Stimulated activated CD4-positive, alpha-beta T cell treated with anti-CD3 and anti-CD28 coated beads, Interleukin-4, amount 100 ng/mL, for 4 hours (primary cell): ENCODE measurements around the gene HOXD12.
A peak's percentile ranks its signal among the peaks of the same experiment; 100 is the strongest.

Experiments used
- DNase-seq, 2 experiments: peaks; one replicate each; pipeline ENCODE4 v3.0.0-alpha.2; 2020

Gene HOXD12

DNA sequence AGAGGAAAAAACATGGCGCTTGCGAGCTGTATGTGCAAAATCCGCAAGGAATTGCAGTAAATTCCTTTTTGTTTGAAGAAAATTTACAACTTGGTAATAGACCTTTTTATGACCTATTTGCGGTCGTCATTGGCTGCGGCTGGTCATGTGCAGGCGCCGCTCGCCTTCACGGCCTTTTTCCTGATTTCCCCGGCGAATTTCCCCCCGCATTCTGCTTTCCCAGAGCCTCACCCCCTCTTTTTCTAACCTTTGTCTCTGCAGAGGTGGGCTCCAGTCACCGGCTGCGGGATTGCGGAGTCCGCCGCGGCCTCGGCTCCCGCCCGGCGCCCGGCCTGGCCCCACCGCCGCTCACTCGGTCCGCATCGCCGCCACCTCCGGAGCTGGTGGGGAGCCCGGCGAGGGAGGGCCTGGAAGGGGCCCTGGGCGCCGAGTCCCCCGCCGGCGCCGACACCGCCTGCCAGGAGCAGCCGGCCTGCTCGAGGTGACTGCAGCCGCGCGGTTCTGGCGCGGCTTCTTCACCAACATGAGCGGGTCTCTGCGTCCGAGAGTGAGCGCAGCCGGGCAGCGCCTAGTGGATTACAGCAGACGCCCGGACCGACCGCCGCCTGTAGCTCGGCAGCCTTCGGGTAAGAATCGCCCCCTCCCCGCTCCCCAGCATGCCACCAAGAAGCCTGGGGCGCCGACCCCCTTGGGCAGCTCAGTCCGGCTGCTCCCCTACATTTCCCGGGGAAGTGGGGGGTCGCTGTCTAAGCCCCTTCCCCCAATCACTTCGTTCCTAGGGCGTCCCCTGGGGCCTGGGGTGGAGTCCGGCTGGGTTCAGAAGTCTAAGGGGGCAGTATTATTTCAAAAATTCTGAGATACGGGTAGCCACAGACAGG, 37.0 kb downstream of the HOXD12 start:
- no peak for DNase-seq

GRCh38 chr2:176137252-176137580, 37.6 kb downstream of the HOXD12 start:
- DNase-seq: no peak

- no peak for DNase-seq
These were observed 38.3 kb downstream of the HOXD12 start for GRCh38 chr2:176137906-176138305.

GRCh38 chr2:176138526-176138922, 38.9 kb downstream of the HOXD12 start:
- no peak for DNase-seq

DNA sequence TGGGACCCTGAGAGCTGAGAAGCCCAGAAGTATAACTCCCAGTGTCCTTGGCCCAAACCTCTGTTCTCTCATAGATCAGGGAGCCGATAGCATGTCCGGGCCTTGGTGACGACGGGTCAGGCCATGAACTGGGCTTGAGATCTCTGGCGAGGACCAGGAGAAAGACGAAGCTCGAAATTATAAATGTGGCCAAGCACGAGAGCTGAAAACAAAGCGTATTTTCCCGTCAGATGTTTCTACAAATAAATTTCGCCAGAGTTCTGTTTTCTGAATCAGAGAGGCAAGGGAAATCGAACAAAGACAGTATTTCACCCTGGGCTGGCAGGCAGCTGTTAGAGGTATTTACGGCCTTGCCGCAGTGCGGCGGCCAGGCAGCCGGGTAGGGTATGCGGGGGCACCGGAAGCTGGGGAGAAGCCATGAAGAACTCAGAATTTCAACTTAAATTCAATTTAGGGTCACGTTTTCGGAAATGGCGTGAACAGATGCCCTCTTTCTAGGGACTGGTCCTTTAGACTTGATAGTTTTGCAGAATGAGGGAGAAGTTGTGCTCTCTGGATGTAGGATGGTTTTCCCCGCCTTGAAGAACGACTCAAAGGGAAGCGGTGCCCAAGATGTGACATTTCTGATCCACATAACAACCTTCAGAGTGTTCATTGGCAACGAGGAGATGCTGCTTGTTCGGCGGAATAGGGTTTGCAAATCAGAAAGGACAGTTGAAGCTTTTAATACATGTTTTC, 39.5 kb downstream of the HOXD12 start:
- DNase-seq: no peak

DNA sequence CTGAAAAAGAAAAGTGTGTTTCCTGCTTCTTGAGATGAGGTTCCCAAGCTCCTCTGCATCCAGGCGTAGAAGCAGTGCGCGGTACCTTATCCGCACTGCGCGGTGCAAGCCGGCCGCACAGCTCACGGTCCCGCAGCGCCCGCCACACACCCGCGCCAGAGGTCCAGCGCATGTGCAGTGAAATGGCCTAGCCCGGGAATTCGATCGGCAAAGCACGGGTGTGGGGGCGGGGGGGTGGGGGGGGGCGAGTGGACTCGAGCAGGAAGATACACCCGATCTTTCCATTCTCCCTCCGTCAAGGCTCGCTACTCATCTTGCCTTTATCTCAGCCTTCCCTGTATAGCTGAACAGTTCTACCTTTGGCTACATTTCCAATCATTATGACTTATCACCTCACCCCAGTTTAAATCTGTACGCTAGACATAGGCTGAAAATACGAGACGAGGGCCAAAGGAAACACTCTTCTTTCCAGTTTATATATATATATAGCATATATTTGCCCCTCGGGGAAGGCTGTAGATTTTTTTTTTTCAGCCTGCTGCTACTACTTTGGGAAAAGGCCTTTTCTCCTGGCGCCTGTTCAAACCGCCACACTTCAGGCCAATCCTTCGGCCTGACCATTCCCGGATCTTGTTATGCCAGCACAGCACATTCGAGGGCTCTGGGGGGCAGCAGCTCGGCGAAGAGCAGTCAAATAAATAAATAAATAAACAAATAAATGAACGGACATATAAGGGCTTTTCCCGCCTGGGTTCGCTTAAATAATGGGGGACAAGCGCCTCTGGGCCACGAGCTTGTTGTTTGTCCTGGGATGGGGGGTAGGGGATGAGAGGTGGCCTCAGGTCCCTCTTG, 40.3 kb downstream of the HOXD12 start:
- no peak for DNase-seq

GRCh38 chr2:176140513-176141317, 41.1 kb downstream of the HOXD12 start:
- peak; percentile 38 to 62 for DNase-seq

GRCh38 chr2:176142281-176142680, 42.7 kb downstream of the HOXD12 start:
- no peak for DNase-seq

- no peak for DNase-seq
These were observed 45.7 kb downstream of the HOXD12 start for GRCh38 chr2:176145085-176145969.

DNA sequence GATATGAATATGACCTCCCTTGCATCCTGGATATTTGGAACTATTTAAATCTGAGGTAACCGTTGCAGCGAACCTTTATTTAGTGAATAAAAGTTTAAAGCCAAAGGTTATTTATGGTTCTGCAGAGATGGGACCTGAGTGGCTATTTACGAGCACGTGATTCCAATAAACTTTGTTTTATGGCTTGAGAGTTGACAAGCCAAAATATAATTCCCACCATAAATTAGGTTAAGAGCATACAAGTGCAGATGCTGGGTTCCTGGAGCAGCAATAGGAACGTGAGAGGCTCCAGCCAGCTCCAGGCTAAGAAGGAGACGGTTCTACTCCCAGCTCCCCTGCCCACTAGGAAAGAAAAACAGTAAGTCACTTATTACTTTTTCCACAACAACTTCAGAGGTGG, 46.5 kb downstream of the HOXD12 start:
- DNase-seq: no peak

- no peak for DNase-seq
These were observed 47.0 kb downstream of the HOXD12 start for GRCh38 chr2:176146645-176147044.

DNA sequence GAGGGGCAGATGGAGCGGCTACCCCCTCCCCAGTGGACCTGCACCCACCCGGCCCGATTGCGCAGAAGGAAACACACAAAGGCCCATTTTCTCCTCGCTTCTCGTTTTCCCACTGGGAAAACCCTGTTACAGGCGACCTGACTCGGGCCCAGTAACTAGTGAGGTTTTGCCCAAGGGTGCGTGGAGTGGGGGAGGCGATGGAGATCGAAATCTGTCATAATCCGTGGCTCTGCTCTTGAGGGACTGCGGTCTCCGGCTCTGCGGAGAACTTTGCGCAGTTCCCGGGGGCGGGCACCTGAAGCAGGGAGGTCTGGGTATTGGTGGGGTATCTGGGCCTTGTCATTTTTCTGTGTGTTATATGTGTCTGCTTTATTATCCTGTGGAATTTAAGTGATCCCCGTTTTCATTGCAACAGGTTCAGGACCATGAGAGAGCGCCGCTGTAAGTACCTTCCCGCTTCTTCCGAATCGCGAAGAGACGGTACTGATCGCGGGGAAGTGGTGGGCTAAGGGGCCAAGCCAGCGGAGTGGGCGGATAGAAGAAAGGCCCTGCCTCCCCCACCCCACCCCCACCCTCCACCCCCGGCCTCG, 47.7 kb downstream of the HOXD12 start:
- DNase-seq: no peak

- DNase-seq: no peak
These were observed 48.4 kb downstream of the HOXD12 start for GRCh38 chr2:176147800-176148496.

DNA sequence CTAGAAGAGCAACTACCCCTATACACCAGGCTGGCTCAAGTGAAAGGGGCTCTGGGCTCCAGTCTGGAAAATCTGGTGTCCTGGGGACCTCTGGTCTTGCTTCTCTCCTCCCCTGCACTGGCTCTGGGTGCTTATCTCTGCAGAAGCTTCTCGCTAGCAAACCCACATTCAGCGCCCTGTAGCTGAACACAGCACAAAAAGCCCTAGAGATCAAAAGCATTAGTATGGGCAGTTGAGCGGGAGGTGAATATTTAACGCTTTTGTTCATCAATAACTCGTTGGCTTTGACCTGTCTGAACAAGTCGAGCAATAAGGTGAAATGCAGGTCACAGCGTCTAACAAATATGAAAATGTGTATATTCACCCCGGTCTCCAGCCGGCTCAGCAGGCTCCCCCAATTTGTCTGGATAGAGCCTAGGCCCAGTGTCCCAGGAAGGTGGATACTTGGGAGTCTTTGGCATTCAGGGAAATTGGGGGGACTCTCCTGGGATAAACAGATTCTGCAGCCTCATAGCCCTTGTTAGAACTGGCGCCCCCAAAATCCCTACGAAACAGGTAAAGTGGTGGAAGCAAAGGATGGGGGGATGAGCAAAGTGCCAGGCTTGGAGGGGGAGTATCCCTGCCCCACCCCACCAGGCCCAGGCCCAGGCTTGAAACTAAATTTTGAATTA, 49.3 kb downstream of the HOXD12 start:
- no peak for DNase-seq

GRCh38 chr2:176149481-176149938, 49.9 kb downstream of the HOXD12 start:
- DNase-seq: no peak

DNA sequence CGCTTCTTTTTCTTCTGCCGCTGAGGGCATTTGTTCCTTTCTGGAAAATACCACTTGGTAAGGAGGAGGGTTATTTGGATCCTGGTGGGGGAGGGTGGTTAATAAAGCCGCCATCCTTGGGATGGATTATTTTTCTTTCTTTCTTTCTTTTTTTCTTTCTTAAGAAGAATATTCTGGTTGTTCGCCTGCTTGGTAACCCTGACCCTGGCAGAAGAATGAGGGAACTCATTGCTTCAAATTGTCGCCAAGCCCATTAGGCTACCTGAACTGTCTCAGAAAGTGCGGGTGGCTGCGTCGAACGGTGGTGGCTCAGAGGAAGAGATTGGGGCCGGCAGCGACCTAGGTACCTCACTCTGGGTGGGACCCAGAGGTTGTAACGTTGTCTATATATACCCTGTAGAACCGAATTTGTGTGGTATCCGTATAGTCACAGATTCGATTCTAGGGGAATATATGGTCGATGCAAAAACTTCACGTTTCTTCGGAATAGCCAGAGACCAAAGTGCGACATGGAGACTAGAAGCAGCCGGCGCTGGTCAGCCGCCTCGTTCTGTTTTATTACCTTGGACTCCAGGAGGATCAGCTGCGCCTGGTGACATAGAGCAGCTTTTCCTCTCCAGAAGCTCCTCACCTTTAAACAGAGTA, 50.5 kb downstream of the HOXD12 start:
- no peak for DNase-seq

GRCh38 chr2:176150584-176151441, 51.2 kb downstream of the HOXD12 start:
- no peak for DNase-seq
